GM12878 (cell line): ENCODE results near the gene ZNF334. TPM values are rescaled to one million over a fixed set of nuclear protein-coding genes. Genes with fewer than 3 reads are reported as not detected.

ENCODE experiments used
- BCL11A ChIP-seq: IDR thresholded peaks from 2 replicates; pipeline ENCODE4 v1.6.1; 2011; ENCODE audit warnings: low read depth, low read length
- BHLHE40 ChIP-seq, 2 experiments: fragments of 450-650 bp in 1 of 2; IDR thresholded peaks; 2 replicates each; pipeline ENCODE4 v1.6.1; 2011 to 2017; ENCODE audit warnings: low read depth in 2 of 2, borderline replicate concordance in 1 of 2, improper control_type of control experiment in 1 of 2, low read length in 1 of 2, mild to moderate bottlenecking in 1 of 2
- CREM ChIP-seq: IDR thresholded peaks from 2 replicates; pipeline ENCODE4 v1.6.1; 2014; ENCODE audit warnings: antibody characterized with exemption, low read depth
- EED ChIP-seq: sonication (generic); IDR thresholded peaks from 2 replicates; pipeline ENCODE4 v1.6.1; 2016; ENCODE audit warnings: antibody characterized with exemption, low read depth
- ETV6 ChIP-seq, 2 experiments: fragments of 450-650 bp in 1 of 2; IDR thresholded peaks in 1 of 2; conservative IDR thresholded peaks in 1 of 2; 2 replicates each; pipeline ENCODE4 v1.6.1; 2014; ENCODE audit warnings: antibody characterized with exemption in 1 of 2, borderline replicate concordance in 1 of 2, low read depth in 1 of 2, mild to moderate bottlenecking in 1 of 2, moderate library complexity in 1 of 2
- HSF1 ChIP-seq: fragments of 150-350 bp; IDR thresholded peaks from 2 replicates; pipeline ENCODE4 v1.6.1; 2014; ENCODE audit warnings: mild to moderate bottlenecking, low read depth, low read length
- JUND ChIP-seq: IDR thresholded peaks from 2 replicates; pipeline ENCODE4 v1.6.1; 2012; ENCODE audit warnings: low read depth, mild to moderate bottlenecking, low read length, improper control_type of control experiment, moderate library complexity
- MEF2A ChIP-seq: IDR thresholded peaks from 2 replicates; pipeline ENCODE4 v1.6.1; 2011; ENCODE audit warnings: low read depth, mild to moderate bottlenecking, low read length, moderate library complexity; ENCODE audit not compliant: insufficient read depth
- MTA2 ChIP-seq: fragments of 450-650 bp; IDR thresholded peaks from 2 replicates; pipeline ENCODE4 v1.6.1; 2016; ENCODE audit warnings: low read depth, mild to moderate bottlenecking, moderate library complexity
- NKRF ChIP-seq: fragments of 450-650 bp; conservative IDR thresholded peaks from 2 replicates; pipeline ENCODE4 v1.6.1; 2017; ENCODE audit warnings: mild to moderate bottlenecking, moderate library complexity
- PAX8 ChIP-seq: fragments of 450-650 bp; IDR thresholded peaks from 2 replicates; pipeline ENCODE4 v1.6.1; 2017; ENCODE audit warnings: mild to moderate bottlenecking, moderate library complexity
- POLR2AphosphoS2 ChIP-seq: IDR thresholded peaks from 2 replicates; pipeline ENCODE4 v1.6.1; 2011; ENCODE audit warnings: low read depth, mild to moderate bottlenecking, low read length, improper control_type of control experiment, moderate library complexity
- RAD21 ChIP-seq: IDR thresholded peaks from 2 replicates; pipeline ENCODE4 v1.6.1; 2011; ENCODE audit warnings: mild to moderate bottlenecking, low read depth, low read length, moderate library complexity; ENCODE audit not compliant: insufficient read depth
- SIN3A ChIP-seq: IDR thresholded peaks from 2 replicates; pipeline ENCODE4 v1.6.1; 2012; ENCODE audit warnings: low read depth, low read length, improper control_type of control experiment
- SRF ChIP-seq, 2 experiments: IDR thresholded peaks; 2 replicates each; pipeline ENCODE4 v1.6.1; 2011; ENCODE audit warnings: low read depth in 2 of 2, low read length in 2 of 2, mild to moderate bottlenecking in 1 of 2, moderate library complexity in 1 of 2
- STAT1 ChIP-seq: fragments of 450-650 bp; conservative IDR thresholded peaks from 2 replicates; pipeline ENCODE4 v1.6.1; 2014; ENCODE audit warnings: antibody characterized with exemption, mild to moderate bottlenecking
- TCF7 ChIP-seq: IDR thresholded peaks from 2 replicates; pipeline ENCODE4 v1.6.1; 2014; ENCODE audit warnings: antibody characterized with exemption, borderline replicate concordance
- USF1 ChIP-seq: IDR thresholded peaks from 2 replicates; pipeline ENCODE4 v1.6.1; 2011; ENCODE audit warnings: borderline replicate concordance, low read depth, mild to moderate bottlenecking, moderate library complexity, mixed read lengths, low read length; ENCODE audit not compliant: insufficient read depth; ENCODE audit errors: extremely low read length
- ZNF217 ChIP-seq: fragments of 450-650 bp; IDR thresholded peaks from 2 replicates; pipeline ENCODE4 v1.6.1; 2017; ENCODE audit warnings: antibody characterized with exemption, mild to moderate bottlenecking
- polyA plus RNA-seq, 11 experiments: library from polyadenylated mRNA; depleted of rRNA in 4 of 11; unstranded in 6 of 11; stranded (reverse) in 5 of 11; fragments of >200 nt; fragmentation: Nextera tagmentation in 4 of 11; fragmentation: Illumina TruSeq in 1 of 11; extraction: Ambion mirVana in 4 of 11; extraction: Trizol in 1 of 11; gene quantifications; 1 replicate in 1 of 11; 2 replicates in 10 of 11; pipeline versions ENCODE4 v1.2.1 to v1.2.3, GENCODE V29; 2011 to 2016; ENCODE audit warnings: inconsistent platforms in 2 of 11, missing spikeins in 2 of 11, low read depth in 1 of 11
- total RNA-seq, 4 experiments: library from RNA; depleted of rRNA in 3 of 4; stranded (reverse); fragments of >200 nt in 3 of 4; fragmentation: Illumina TruSeq in 1 of 4; extraction: Trizol in 1 of 4; gene quantifications; 2 replicates each; pipeline versions ENCODE4 v1.2.1 to v1.2.3, GENCODE V29; 2013 to 2021

The ZNF334 gene
- total and polyA plus RNA-seq, 10 of the 15 experiments (the other 5 are each of a cell fraction or from before 2014, with no cell fraction given) = 0.08 to 2.0 (median 1.2) TPM

GRCh38 chr20:46545077-46545826, 31.9 kb upstream of the ZNF334 start (continued):
- no peak for TF ChIP-seq POLR2AphosphoS2
- no peak for TF ChIP-seq PAX8
- TF ChIP-seq EED = peak; percentile 89
- TF ChIP-seq SRF (IDR thresholded peaks at IDR 0.05; ENCODE audit: low read depth in 2 of 2, low read length in 2 of 2) = no peak
- TF ChIP-seq RAD21 = no peak
- peak in 1 of 2 experiments; percentile 65; a peak in 2 of 4 replicates for TF ChIP-seq ETV6 (conservative IDR thresholded peaks at IDR 0.05 in 1 of 2, IDR thresholded peaks at IDR 0.05 in 1 of 2; ENCODE audit: borderline replicate concordance in 1 of 2, low read depth in 1 of 2)
- no peak for TF ChIP-seq HSF1
- peak; percentile 26; the same call in 1 of the 2 replicates for TF ChIP-seq CREM
- TF ChIP-seq MTA2 = 0 out of 2 replicates have a peak, but pooled peaks have one; percentile 13
- no peak for TF ChIP-seq TCF7
- TF ChIP-seq MEF2A = peak; percentile 74; the same call in 1 of the 2 replicates
- TF ChIP-seq ZNF217 = 0 out of 2 replicates have a peak, but pooled peaks have one; percentile 15
- TF ChIP-seq BHLHE40 (IDR thresholded peaks at IDR 0.05; ENCODE audit: borderline replicate concordance in 1 of 2, low read depth in 2 of 2, low read length in 1 of 2) = 0 out of 4 replicates have a peak, but pooled peaks of 1 of the 2 experiments have one; percentile 15
- TF ChIP-seq USF1 = no peak
- TF ChIP-seq NKRF = no peak
- no peak for TF ChIP-seq SIN3A
- no peak for TF ChIP-seq STAT1
- no peak for TF ChIP-seq JUND
- TF ChIP-seq BCL11A = 0 out of 2 replicates have a peak, but pooled peaks have one; percentile 27
- TF ChIP-seq, all 136 proteins: peak for 13
